Heart right ventricle (tissue), 16 donors: ENCODE measurements around the gene COLEC11. TPM values are rescaled to one million over a fixed set of nuclear protein-coding genes. Genes with fewer than 3 reads are reported as not detected.

Experiments used
- ATAC-seq, 8 donors: fragments of 200-7000 bp; cut with Tn5 transposase; one replicate each; pipeline ENCODE4 v1.9.1; 2020; ENCODE audit warnings: mild to moderate bottlenecking in 8 of 8, moderate library complexity in 8 of 8, moderate number of reproducible peaks in 1 of 8
- DNase-seq, 2 donors: peaks; one replicate each; pipeline ENCODE4 v3.0.0-alpha.2; 2020
- H3K27ac ChIP-seq, 10 donors: fragments of 200-600 bp; sonication (generic) in 2 of 10; one replicate each; pipeline versions ENCODE4 v1.5.0 to v1.8.0; 2020 to 2022; ENCODE audit warnings: mild to moderate bottlenecking in 3 of 10
- H3K27me3 ChIP-seq, 7 donors: fragments of 200-600 bp; one replicate each; pipeline ENCODE4 v1.8.0; 2021 to 2022; ENCODE audit warnings: mild to moderate bottlenecking in 2 of 7
- H3K36me3 ChIP-seq, 9 donors: fragments of 200-600 bp; sonication (generic) in 1 of 9; one replicate each; pipeline versions ENCODE4 v1.5.0 to v1.8.0; 2020 to 2022; ENCODE audit warnings: mild to moderate bottlenecking in 2 of 9
- H3K4me1 ChIP-seq, 9 donors: fragments of 200-600 bp; sonication (generic) in 1 of 9; one replicate each; pipeline versions ENCODE4 v1.5.0 to v1.8.0; 2020 to 2022; ENCODE audit warnings: mild to moderate bottlenecking in 4 of 9
- H3K4me3 ChIP-seq, 10 donors: fragments of 200-600 bp; sonication (generic) in 2 of 10; one replicate each; pipeline versions ENCODE4 v1.5.0 to v1.8.0; 2020 to 2022; ENCODE audit warnings: mild to moderate bottlenecking in 7 of 10, moderate library complexity in 2 of 10
- H3K9me3 ChIP-seq, 11 donors: fragments of 200-600 bp in 10 of 11; sonication (generic) in 2 of 11; one replicate each; pipeline versions ENCODE4 v1.5.0 to v1.8.0; 2013 to 2022; ENCODE audit warnings: mild to moderate bottlenecking in 2 of 11, control low read depth in 1 of 11, moderate library complexity in 1 of 11
- WGBS, 2 donors: extraction: QIAGEN DNeasy Blood & Tissue Kit; methylation state at CpG; one replicate each; pipeline ENCODE4 v1.1.7; 2013; ENCODE audit warnings: inconsistent platforms in 1 of 2; 5-methylcytosine and 5-hydroxymethylcytosine counted together
- intact Hi-C, 10 donors: fragments of 100-400 bp; cut with DNase I; formaldehyde crosslinking; loops; one replicate each; pipeline versions ENCODE4 v1.11.1 to v1.14.2; 2022
- polyA plus RNA-seq, 2 donors: library from polyadenylated mRNA; stranded (reverse); fragments of 200-250 nt; gene quantifications; one replicate each; pipeline ENCODE4 v1.2.3, GENCODE V29; 2013
- total RNA-seq, 10 donors: library from RNA; stranded (reverse); fragmentation: NEBNext Ultra II Directional in 3 of 10; extraction: Animal tissue kit (Norgen Biotek cat#: 25700) in 3 of 10; gene quantifications; one replicate each; pipeline versions ENCODE4 v1.2.1 to v1.2.4, GENCODE V29; 2021 to 2023
- TF ChIP-seq, protein P1 (sequence below), 9 donors: fragments of 200-600 bp; sonication (generic) in 2 of 9; IDR thresholded peaks; one replicate each; pipeline versions ENCODE4 v1.5.0 to v1.8.0; 2021 to 2022; ENCODE audit warnings: antibody characterized with exemption in 9 of 9, mild to moderate bottlenecking in 5 of 9, moderate library complexity in 1 of 9
- donor health status: Arrhythmogenic right ventricular cardiomyopathy.
- donor health status: ischemic (EF 13 %, LVEDD 7.1; RV severe dilation, severe dysfunction).
- donor health status: healthy with polysubstance abuse.
- donor health status: DM: no; HTN: yes; CAD: no.
- donor health status: DM: no; HTN: no; CAD: no.
- donor health status: ischemic (EF 25% LVEDD 6.9; RV normal size, moderate dysfunction).
- donor health status: ischemic (EF 25% LVEDD 5.7; RV mildly dilated, moderate dysfunction).
- donor health status: healthy.
- donor health status: DM: yes; HTN: yes; CAD: no.
- donor health status: Ischemic cardiomyopathy.
- donor health status: ischemic (EF 35%, LVEDD 5.7; RV mildly dilated, moderate dysfunction).
- donor health status: nonischemic (EF 11% LVEDD 7.7; RV severe dilation, severe dysfunction).
- donor health status: DM: yes; HTN: yes; CAD: no.
- donor health status: PGD.
- donor health status: ischemic (EF 29% LVEDD 5.4; RV normal size, mild dysfunction).
- donor health status: nonischemic (EF 23%, LVEDD 6.1; RV moderate dilation, normal function).

COLEC11 gene
- total and polyA plus RNA-seq, 12 donors, result 2.0 to 26.7 (median 5.2) TPM

DNA sequence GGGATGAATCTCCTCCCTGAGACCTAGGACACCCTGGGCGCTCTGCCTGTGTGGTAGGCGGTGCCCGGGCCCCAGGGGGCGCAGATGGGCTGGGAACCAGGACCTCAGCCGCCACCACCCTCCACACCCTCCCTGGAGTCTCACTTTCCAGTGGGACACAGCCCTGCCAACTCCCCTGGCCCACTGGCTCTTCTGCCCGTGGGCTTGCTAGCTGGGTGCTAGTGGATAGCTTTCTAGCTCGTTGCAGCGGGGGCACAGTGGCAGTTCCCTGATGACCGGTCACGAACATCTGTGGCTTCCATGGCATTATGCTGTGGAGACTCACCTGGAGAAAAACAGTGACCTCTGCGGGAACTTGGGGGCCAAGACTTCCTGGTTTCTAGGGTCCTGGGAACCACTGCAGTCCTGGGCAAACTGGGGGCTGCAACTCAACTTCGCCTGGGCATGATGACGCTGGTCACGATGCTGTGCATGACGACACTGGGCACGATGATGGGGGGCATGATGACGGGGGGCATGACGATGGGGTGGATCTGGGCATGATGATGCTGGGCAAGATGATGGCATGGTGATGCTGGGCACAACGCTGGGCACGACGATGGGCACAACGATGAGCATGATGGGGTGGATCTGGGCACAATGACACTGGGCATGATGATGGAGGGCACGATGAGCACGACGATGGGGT, 32.0 kb downstream of the COLEC11 start:
- peaks cover 2 to 27% (median 12%) of the 10 kb centered on the region in 9 donors for H3K4me1 ChIP-seq
- no peak overlapping the region for H3K4me3 ChIP-seq
- no peaks in the 10 kb centered on the region for H3K27me3 ChIP-seq
- DNase-seq, result peak in 1 of 2 donors; percentile 6
- peaks cover 0 to 15% (median 2%) of the 10 kb centered on the region in 11 donors for H3K9me3 ChIP-seq
- no peaks in the 10 kb centered on the region for H3K36me3 ChIP-seq
- peak in 3 of 8 donors; percentile 10 to 63 (median 22) for ATAC-seq
- peak overlapping the region; percentile 14 to 82 (median 72) for H3K27ac ChIP-seq
- WGBS, 2 donors, result 83 to 87% methylated on average over 25 of the region's 25 CpGs
- intact Hi-C loops, result loop anchor here in 3 of 10 donors (5.0 kb wide), 2 partner anchors 35 to 40 kb away; no protein-coding TSS in a partner anchor
- TF ChIP-seq, protein P1, sequence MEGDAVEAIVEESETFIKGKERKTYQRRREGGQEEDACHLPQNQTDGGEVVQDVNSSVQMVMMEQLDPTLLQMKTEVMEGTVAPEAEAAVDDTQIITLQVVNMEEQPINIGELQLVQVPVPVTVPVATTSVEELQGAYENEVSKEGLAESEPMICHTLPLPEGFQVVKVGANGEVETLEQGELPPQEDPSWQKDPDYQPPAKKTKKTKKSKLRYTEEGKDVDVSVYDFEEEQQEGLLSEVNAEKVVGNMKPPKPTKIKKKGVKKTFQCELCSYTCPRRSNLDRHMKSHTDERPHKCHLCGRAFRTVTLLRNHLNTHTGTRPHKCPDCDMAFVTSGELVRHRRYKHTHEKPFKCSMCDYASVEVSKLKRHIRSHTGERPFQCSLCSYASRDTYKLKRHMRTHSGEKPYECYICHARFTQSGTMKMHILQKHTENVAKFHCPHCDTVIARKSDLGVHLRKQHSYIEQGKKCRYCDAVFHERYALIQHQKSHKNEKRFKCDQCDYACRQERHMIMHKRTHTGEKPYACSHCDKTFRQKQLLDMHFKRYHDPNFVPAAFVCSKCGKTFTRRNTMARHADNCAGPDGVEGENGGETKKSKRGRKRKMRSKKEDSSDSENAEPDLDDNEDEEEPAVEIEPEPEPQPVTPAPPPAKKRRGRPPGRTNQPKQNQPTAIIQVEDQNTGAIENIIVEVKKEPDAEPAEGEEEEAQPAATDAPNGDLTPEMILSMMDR (IDR thresholded peaks at IDR 0.05), result no peak

DNA sequence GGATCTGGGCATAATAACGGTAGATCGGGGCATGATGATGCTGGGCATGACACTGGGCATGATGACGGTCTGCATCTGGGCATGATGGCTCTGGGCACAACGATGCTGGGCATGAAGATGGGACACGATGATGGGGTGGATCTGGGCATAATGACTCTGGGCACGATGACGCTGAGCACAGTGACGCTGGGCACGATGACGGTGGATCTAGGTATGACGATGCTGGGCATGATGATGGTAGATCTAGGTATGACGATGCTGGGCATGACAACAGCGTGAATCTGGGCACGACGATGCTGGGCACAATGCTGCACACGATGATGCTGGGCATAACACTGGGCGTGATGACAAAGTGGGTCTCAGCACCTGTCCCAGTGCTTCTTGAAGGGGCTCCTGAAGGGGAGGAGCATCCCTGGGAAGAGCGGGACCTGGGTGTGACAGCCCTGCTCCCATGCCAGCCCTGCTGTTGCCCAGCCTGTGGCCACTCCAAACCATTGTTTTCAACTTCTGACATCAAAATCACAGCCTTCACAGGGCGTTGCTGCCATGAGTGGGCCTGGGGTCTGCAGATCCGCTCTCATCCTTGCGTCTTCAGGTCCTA, 32.7 kb downstream of the COLEC11 start:
- Histone ChIP-seq H3K9me3 (peaks cover 0 to 15% (median 2%) of the 10 kb centered on the region in 11 donors), H3K36me3 (no peaks in the 10 kb centered on the region), H3K4me1 (peaks cover 2 to 27% (median 12%) of the 10 kb centered on the region in 9 donors), H3K27ac (no peak overlapping the region), H3K4me3 (no peak overlapping the region), H3K27me3 (no peaks in the 10 kb centered on the region)
- DNase-seq, result peak in 1 of 2 donors; percentile 3
- WGBS, 2 donors, result 93 to 95% methylated on average over 21 of the region's 21 CpGs
- intact Hi-C loops, result loop anchor here in 3 of 10 donors (5.0 kb wide), 2 partner anchors 35 to 40 kb away; no protein-coding TSS in a partner anchor
- TF ChIP-seq, protein P1 (IDR thresholded peaks at IDR 0.05), result no peak
- ATAC-seq, result no peak

DNA sequence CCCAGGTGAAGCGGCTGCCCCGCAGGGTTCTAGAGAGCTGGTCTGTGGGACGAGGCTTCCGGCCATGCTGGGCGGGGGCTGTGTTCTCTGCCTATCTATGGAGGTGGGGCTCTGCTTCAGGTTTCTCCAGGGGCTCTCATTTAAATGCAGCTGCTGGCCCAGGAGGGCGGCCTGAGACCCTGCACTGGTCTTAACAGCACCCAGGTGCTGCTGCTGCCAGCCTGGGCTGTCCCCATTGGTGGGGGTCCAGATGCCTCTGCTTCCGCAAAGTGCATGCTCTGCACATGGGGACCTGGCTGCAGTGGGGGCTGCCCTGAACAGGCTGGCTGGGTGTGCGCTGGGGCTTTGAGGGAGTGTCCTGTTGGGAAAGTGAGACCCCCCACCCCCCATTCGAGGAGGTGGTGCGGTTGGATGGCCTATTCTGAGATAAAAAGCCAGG, 33.3 kb downstream of the COLEC11 start:
- Histone ChIP-seq H3K27ac (peak overlapping the region in 1 of 10 donors; percentile 8), H3K4me3 (no peak overlapping the region), H3K9me3 (peaks cover 0 to 9% (median 2%) of the 10 kb centered on the region in 11 donors), H3K27me3 (no peaks in the 10 kb centered on the region), H3K4me1 (peaks cover 2 to 27% (median 12%) of the 10 kb centered on the region in 9 donors), H3K36me3 (no peaks in the 10 kb centered on the region)
- peak in 1 of 2 donors; percentile 3 for DNase-seq
- 84 to 90% methylated on average over 10 of the region's 10 CpGs for WGBS, 2 donors
- no peak for ATAC-seq
- TF ChIP-seq, protein P1 (IDR thresholded peaks at IDR 0.05), result no peak
- intact Hi-C loops, result loop anchor here in 3 of 10 donors (5.0 kb wide), 2 partner anchors 36 to 41 kb away; no protein-coding TSS in a partner anchor

DNA sequence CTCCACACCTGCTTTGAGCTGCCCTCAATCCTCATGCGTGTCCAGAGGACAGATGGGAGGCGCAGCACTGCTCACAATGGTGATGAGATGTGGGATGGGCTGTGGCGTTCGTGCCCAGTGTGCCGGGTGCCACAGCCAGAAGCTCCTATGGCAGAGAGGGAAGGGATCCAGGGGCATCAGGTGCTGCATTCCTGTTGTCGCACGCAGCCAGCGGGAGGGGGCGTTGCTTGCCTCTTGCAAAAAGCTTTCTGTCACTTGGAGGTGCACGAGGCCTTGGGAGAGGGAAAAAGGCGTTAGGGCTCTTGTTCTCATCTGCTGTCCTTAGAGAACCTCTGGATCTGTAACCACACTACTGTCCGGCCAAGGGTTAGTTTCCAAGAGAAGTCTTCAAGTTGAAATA, 33.9 kb downstream of the COLEC11 start:
- Histone ChIP-seq H3K4me1 (peaks cover 2 to 27% (median 12%) of the 10 kb centered on the region in 9 donors), H3K4me3 (no peak overlapping the region), H3K27ac (peak overlapping the region in 1 of 10 donors; percentile 8), H3K27me3 (no peaks in the 10 kb centered on the region), H3K9me3 (peaks cover 0 to 4% (median 2%) of the 10 kb centered on the region in 11 donors), H3K36me3 (no peaks in the 10 kb centered on the region)
- 34 to 45% methylated on average over 12 of the region's 12 CpGs for WGBS, 2 donors
- TF ChIP-seq, protein P1 (IDR thresholded peaks at IDR 0.05), result peak in 1 of 9 donors; percentile 11
- ATAC-seq, result no peak
- peak in 1 of 2 donors; percentile 4 for DNase-seq
- intact Hi-C loops, result loop anchor here in 3 of 10 donors (5.0 kb wide), 2 partner anchors 36 to 41 kb away; no protein-coding TSS in a partner anchor
